IMR-90 (cell line): ENCODE results near the gene MCCD1.

ENCODE experiments used
- MXI1 ChIP-seq: IDR thresholded peaks from 2 replicates; pipeline ENCODE4 v1.6.1; 2012; ENCODE audit warnings: low read depth, mild to moderate bottlenecking, low read length, moderate library complexity, borderline replicate concordance
- POLR2A ChIP-seq: IDR thresholded peaks from 2 replicates; pipeline ENCODE4 v1.6.1; 2012; ENCODE audit warnings: mild to moderate bottlenecking, low read depth, low read length
- TF ChIP-seq, protein P1 (sequence below): conservative IDR thresholded peaks from 2 replicates; pipeline ENCODE4 v1.5.1; 2012; ENCODE audit warnings: mild to moderate bottlenecking, low read depth, low read length, improper control_type of control experiment

GRCh38 chr6:31578184-31579118 lies 49.7 kb downstream of the MCCD1 start:
- TF ChIP-seq, protein P1, sequence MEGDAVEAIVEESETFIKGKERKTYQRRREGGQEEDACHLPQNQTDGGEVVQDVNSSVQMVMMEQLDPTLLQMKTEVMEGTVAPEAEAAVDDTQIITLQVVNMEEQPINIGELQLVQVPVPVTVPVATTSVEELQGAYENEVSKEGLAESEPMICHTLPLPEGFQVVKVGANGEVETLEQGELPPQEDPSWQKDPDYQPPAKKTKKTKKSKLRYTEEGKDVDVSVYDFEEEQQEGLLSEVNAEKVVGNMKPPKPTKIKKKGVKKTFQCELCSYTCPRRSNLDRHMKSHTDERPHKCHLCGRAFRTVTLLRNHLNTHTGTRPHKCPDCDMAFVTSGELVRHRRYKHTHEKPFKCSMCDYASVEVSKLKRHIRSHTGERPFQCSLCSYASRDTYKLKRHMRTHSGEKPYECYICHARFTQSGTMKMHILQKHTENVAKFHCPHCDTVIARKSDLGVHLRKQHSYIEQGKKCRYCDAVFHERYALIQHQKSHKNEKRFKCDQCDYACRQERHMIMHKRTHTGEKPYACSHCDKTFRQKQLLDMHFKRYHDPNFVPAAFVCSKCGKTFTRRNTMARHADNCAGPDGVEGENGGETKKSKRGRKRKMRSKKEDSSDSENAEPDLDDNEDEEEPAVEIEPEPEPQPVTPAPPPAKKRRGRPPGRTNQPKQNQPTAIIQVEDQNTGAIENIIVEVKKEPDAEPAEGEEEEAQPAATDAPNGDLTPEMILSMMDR: no peak
- no peak for TF ChIP-seq POLR2A
- TF ChIP-seq MXI1: no peak
